ENCODE measurements around the gene HHATL.

HHATL gene

GRCh38 chr3:42660898-42661297 lies 41.7 kb downstream of the HHATL start:
- peak; percentile 39 to 40 for DNase-seq
- no peak for TF ChIP-seq POLR2A (IDR thresholded peaks at IDR 0.05; ENCODE audit: low read length)
- no peak for TF ChIP-seq GATA1 (IDR thresholded peaks at IDR 0.05; ENCODE audit: low read depth, low read length)

- no peak for TF ChIP-seq GATA1 (IDR thresholded peaks at IDR 0.05; ENCODE audit: low read depth, low read length)
- TF ChIP-seq POLR2A (IDR thresholded peaks at IDR 0.05; ENCODE audit: low read length), result no peak
- DNase-seq, result no peak
These were observed 42.4 kb downstream of the HHATL start for GRCh38 chr3:42660131-42660715.

- DNase-seq, result no peak
- TF ChIP-seq GATA1 (IDR thresholded peaks at IDR 0.05; ENCODE audit: low read depth, low read length), result no peak
- TF ChIP-seq POLR2A (IDR thresholded peaks at IDR 0.05; ENCODE audit: low read length), result no peak
These were observed 43.0 kb downstream of the HHATL start for GRCh38 chr3:42659451-42660130.

GRCh38 chr3:42658771-42659390 lies 43.7 kb downstream of the HHATL start:
- TF ChIP-seq POLR2A (IDR thresholded peaks at IDR 0.05; ENCODE audit: low read length) (no peak), GATA1 (IDR thresholded peaks at IDR 0.05; ENCODE audit: low read depth, low read length) (no peak)

GRCh38 chr3:42658091-42658770 lies 44.4 kb downstream of the HHATL start:
- no peak for DNase-seq
- TF ChIP-seq POLR2A (IDR thresholded peaks at IDR 0.05; ENCODE audit: low read length), result no peak
- TF ChIP-seq GATA1 (IDR thresholded peaks at IDR 0.05; ENCODE audit: low read depth, low read length), result no peak

More at GRCh38 chr3:42658771-42659390, 43.7 kb downstream of the HHATL start:
- DNase-seq, result no peak

GRCh38 chr3:42657675-42658074 lies 44.9 kb downstream of the HHATL start:
- no peak for DNase-seq
- TF ChIP-seq GATA1 (IDR thresholded peaks at IDR 0.05; ENCODE audit: low read depth, low read length) (no peak), POLR2A (IDR thresholded peaks at IDR 0.05; ENCODE audit: low read length) (no peak)

- TF ChIP-seq GATA1 (IDR thresholded peaks at IDR 0.05; ENCODE audit: low read depth, low read length), result no peak
- TF ChIP-seq POLR2A (IDR thresholded peaks at IDR 0.05; ENCODE audit: low read length), result no peak
- DNase-seq, result no peak
These were observed 45.7 kb downstream of the HHATL start for GRCh38 chr3:42656680-42657610.

- DNase-seq, result no peak
- TF ChIP-seq POLR2A (IDR thresholded peaks at IDR 0.05; ENCODE audit: low read length), result no peak
- no peak for TF ChIP-seq GATA1 (IDR thresholded peaks at IDR 0.05; ENCODE audit: low read depth, low read length)
These were observed 46.5 kb downstream of the HHATL start for GRCh38 chr3:42655980-42656679.

GRCh38 chr3:42655331-42655888 lies 47.2 kb downstream of the HHATL start:
- DNase-seq, result peak in 1 of 2 experiments; percentile 17
- TF ChIP-seq POLR2A (IDR thresholded peaks at IDR 0.05; ENCODE audit: low read length) (no peak), GATA1 (IDR thresholded peaks at IDR 0.05; ENCODE audit: low read depth, low read length) (no peak)

- peak; percentile 37 to 38 for DNase-seq
These were observed 48.0 kb downstream of the HHATL start for GRCh38 chr3:42654331-42655201.

GRCh38 chr3:42653560-42654330 lies 48.9 kb downstream of the HHATL start, which contains the start of gene ZBTB47:
Gene ZBTB47 (plus strand): TSS chr3:42653697. CDS start chr3:42658356, 4,659 bp downstream.
- TF ChIP-seq GATA1 (IDR thresholded peaks at IDR 0.05; ENCODE audit: low read depth, low read length) (no peak), POLR2A (IDR thresholded peaks at IDR 0.05; ENCODE audit: low read length) (no peak)
- no peak for DNase-seq

More at GRCh38 chr3:42654331-42655201, 48.0 kb downstream of the HHATL start:
- TF ChIP-seq GATA1 (IDR thresholded peaks at IDR 0.05; ENCODE audit: low read depth, low read length) (no peak), POLR2A (IDR thresholded peaks at IDR 0.05; ENCODE audit: low read length) (no peak)

Measured in erythroblast (primary cell).